ENCODE data around the gene DTNB. TPM values are rescaled to one million over a fixed set of nuclear protein-coding genes. Genes with fewer than 3 reads are reported as not detected.

Gene DTNB
- total and polyA plus RNA-seq, 10 of the 15 experiments (the other 5 are each of a cell fraction or from before 2014, with no cell fraction given) = 4.5 to 30.6 (median 11.9) TPM

GRCh38 chr2:25402477-25402876 lies 270.9 kb downstream of the DTNB start (continued):
- TF ChIP-seq PKNOX1 (IDR thresholded peaks at IDR 0.05) (peak; percentile 96), PBX3 (IDR thresholded peaks at IDR 0.05; ENCODE audit: insufficient replicate concordance, low read depth, low read length) (peak; percentile 93), SMC3 (IDR thresholded peaks at IDR 0.05; ENCODE audit: borderline replicate concordance, low read length) (no peak), ZNF274 (IDR thresholded peaks at IDR 0.05; ENCODE audit: insufficient read depth, insufficient read length) (no peak), PML (IDR thresholded peaks at IDR 0.05; ENCODE audit: low read length) (no peak), CHD4 (IDR thresholded peaks at IDR 0.05) (no peak), CBFB (IDR thresholded peaks at IDR 0.05; ENCODE audit: low read depth) (peak; percentile 51; the same call in 1 of the 2 replicates), MAX (IDR thresholded peaks at IDR 0.05; ENCODE audit: low read depth, low read length) (no peak), IKZF2 (IDR thresholded peaks at IDR 0.05) (peak in 1 of 2 experiments; percentile 53; a peak in 2 of 4 replicates), MLLT1 (IDR thresholded peaks at IDR 0.05) (no peak), RCOR1 (conservative IDR thresholded peaks at IDR 0.05; ENCODE audit: low read depth, low read length) (no peak), SP1 (IDR thresholded peaks at IDR 0.05; ENCODE audit: low read depth, low read length) (peak; percentile 50), NR2C2 (IDR thresholded peaks at IDR 0.05; ENCODE audit: borderline replicate concordance, control insufficient read depth, insufficient read length, low read depth) (no peak), TAF1 (IDR thresholded peaks at IDR 0.05; ENCODE audit: borderline replicate concordance, low read depth, low read length) (no peak; the same call in 1 of the 2 replicates), STAT3 (IDR thresholded peaks at IDR 0.05; ENCODE audit: low read depth, low read length) (no peak), PAX5 (IDR thresholded peaks at IDR 0.05; ENCODE audit: borderline replicate concordance, low read depth, low read length) (peak; percentile 22; the same call in 1 of the 2 replicates), CHD2 (IDR thresholded peaks at IDR 0.05; ENCODE audit: borderline replicate concordance, low read depth, low read length) (no peak), ETV6 (conservative IDR thresholded peaks at IDR 0.05 in 1 of 2, IDR thresholded peaks at IDR 0.05 in 1 of 2; ENCODE audit: borderline replicate concordance in 1 of 2, low read depth in 1 of 2) (peak in 1 of 2 experiments; percentile 60; a peak in 1 of 4 replicates), TARDBP (IDR thresholded peaks at IDR 0.05; ENCODE audit: borderline replicate concordance) (no peak), ZBTB40 (IDR thresholded peaks at IDR 0.05; ENCODE audit: borderline replicate concordance) (no peak), MEF2A (IDR thresholded peaks at IDR 0.05; ENCODE audit: insufficient read depth, low read depth, low read length) (peak; percentile 92), SRF (IDR thresholded peaks at IDR 0.05; ENCODE audit: low read depth in 2 of 2, low read length in 2 of 2) (no peak), YY1 (IDR thresholded peaks at IDR 0.05; ENCODE audit: low read depth, low read length) (peak; percentile 68), IKZF1 (conservative IDR thresholded peaks at IDR 0.05) (0 out of 2 replicates have a peak, but pooled peaks have one; percentile 11), ZBED1 (IDR thresholded peaks at IDR 0.05; ENCODE audit: borderline replicate concordance) (no peak; the same call in 1 of the 2 replicates)

Data from GM12878 (cell line).